ENCODE results near the gene RIC8B.

DNA sequence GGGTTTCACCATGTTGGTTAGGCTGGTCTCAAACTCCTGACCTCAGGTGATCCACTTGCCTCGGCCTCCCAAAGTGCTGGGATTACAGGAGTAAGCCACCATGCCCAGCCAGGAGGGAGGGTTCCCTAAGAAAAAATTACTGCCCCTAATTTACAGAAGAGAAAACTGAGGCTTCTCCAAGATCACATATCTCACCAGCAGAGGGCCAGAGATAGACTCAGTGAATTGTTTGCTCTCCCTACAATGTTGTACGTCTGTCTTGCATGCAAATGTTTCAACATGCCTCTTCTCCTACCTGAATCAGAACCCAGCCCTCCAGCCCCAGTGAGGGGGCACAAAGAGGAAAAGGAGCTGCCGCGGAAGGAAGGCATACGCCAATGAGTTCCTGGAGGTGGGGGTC lies 132.9 kb downstream of the RIC8B start:
- TF ChIP-seq, protein P1, sequence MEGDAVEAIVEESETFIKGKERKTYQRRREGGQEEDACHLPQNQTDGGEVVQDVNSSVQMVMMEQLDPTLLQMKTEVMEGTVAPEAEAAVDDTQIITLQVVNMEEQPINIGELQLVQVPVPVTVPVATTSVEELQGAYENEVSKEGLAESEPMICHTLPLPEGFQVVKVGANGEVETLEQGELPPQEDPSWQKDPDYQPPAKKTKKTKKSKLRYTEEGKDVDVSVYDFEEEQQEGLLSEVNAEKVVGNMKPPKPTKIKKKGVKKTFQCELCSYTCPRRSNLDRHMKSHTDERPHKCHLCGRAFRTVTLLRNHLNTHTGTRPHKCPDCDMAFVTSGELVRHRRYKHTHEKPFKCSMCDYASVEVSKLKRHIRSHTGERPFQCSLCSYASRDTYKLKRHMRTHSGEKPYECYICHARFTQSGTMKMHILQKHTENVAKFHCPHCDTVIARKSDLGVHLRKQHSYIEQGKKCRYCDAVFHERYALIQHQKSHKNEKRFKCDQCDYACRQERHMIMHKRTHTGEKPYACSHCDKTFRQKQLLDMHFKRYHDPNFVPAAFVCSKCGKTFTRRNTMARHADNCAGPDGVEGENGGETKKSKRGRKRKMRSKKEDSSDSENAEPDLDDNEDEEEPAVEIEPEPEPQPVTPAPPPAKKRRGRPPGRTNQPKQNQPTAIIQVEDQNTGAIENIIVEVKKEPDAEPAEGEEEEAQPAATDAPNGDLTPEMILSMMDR (IDR thresholded peaks at IDR 0.05; ENCODE audit: low read depth, low read length), result peak; percentile 46
- no peak for TF ChIP-seq EZH2phosphoT487 (IDR thresholded peaks at IDR 0.05; ENCODE audit: low read depth)
